ENCODE measurements around the gene SIGLECL1. TPM values are rescaled to one million over a fixed set of nuclear protein-coding genes. Genes with fewer than 3 reads are reported as not detected.

The SIGLECL1 gene
- total RNA-seq, 4 donors from 2014 or later: not detected

GRCh38 chr19:51258165-51259160 lies 7.6 kb downstream of the SIGLECL1 start:
- no peak for TF ChIP-seq POLR2AphosphoS5 (IDR thresholded peaks at IDR 0.05)
- no peak for TF ChIP-seq CTCF (IDR thresholded peaks at IDR 0.05)
- no peak for TF ChIP-seq EP300 (IDR thresholded peaks at IDR 0.05)
- Histone ChIP-seq H3K27me3 (peaks cover 41% of the 10 kb centered on the region), H3K36me3 (no peaks in the 10 kb centered on the region), H3K9me3 (peaks cover 0 to 4% (median 0%) of the 10 kb centered on the region in 3 donors), H3K4me3 (no peak overlapping the region), H3K27ac (no peak overlapping the region), H3K4me1 (no peaks in the 10 kb centered on the region)
- no peak for ATAC-seq
- 52% methylated on average over 5 to 6 of the region's 6 CpGs for WGBS, 2 donors (ENCODE audit: low coverage in 1 of 2)

GRCh38 chr19:51259348-51260245 lies 8.7 kb downstream of the SIGLECL1 start:
- TF ChIP-seq POLR2A (IDR thresholded peaks at IDR 0.05): no peak
- TF ChIP-seq CTCF (IDR thresholded peaks at IDR 0.05): peak in 1 of 4 experiments; percentile 25
- no peak for TF ChIP-seq EP300 (IDR thresholded peaks at IDR 0.05)
- TF ChIP-seq POLR2AphosphoS5 (IDR thresholded peaks at IDR 0.05): no peak
- ATAC-seq: no peak
- H3K27me3 ChIP-seq: peaks cover 45% of the 10 kb centered on the region
- no peak overlapping the region for H3K4me3 ChIP-seq
- WGBS, 2 donors (ENCODE audit: low coverage in 1 of 2): 23 to 27% methylated on average over 5 of the region's 5 CpGs
- no peaks in the 10 kb centered on the region for H3K36me3 ChIP-seq
- no peaks in the 10 kb centered on the region for H3K4me1 ChIP-seq
- H3K27ac ChIP-seq: no peak overlapping the region
- H3K9me3 ChIP-seq: peaks cover 0 to 4% (median 0%) of the 10 kb centered on the region in 3 donors

GRCh38 chr19:51263808-51264207 lies 12.9 kb downstream of the SIGLECL1 start:
- Histone ChIP-seq H3K4me3 (no peak overlapping the region), H3K27me3 (peaks cover 41% of the 10 kb centered on the region), H3K9me3 (peaks cover 0 to 4% (median 0%) of the 10 kb centered on the region in 3 donors), H3K27ac (no peak overlapping the region), H3K4me1 (no peaks in the 10 kb centered on the region), H3K36me3 (no peaks in the 10 kb centered on the region)
- 60 to 83% methylated on average over 2 to 4 of the region's 4 CpGs for WGBS, 2 donors (ENCODE audit: low coverage in 1 of 2)
- ATAC-seq: no peak
- TF ChIP-seq EP300 (IDR thresholded peaks at IDR 0.05) (no peak), POLR2AphosphoS5 (IDR thresholded peaks at IDR 0.05) (no peak), POLR2A (IDR thresholded peaks at IDR 0.05) (no peak), CTCF (IDR thresholded peaks at IDR 0.05) (no peak)

GRCh38 chr19:51271067-51271466 lies 20.2 kb downstream of the SIGLECL1 start:
- TF ChIP-seq POLR2AphosphoS5 (IDR thresholded peaks at IDR 0.05) (no peak), EP300 (IDR thresholded peaks at IDR 0.05) (no peak), CTCF (IDR thresholded peaks at IDR 0.05) (no peak), POLR2A (IDR thresholded peaks at IDR 0.05) (no peak)
- no peaks in the 10 kb centered on the region for H3K36me3 ChIP-seq
- no peak for ATAC-seq
- no peak overlapping the region for H3K4me3 ChIP-seq
- no CpG with 5 or more reads among the region's 26 CpGs for WGBS, 2 donors (ENCODE audit: low coverage in 1 of 2)
- H3K27me3 ChIP-seq: peaks cover 20% of the 10 kb centered on the region
- H3K9me3 ChIP-seq: no peaks in the 10 kb centered on the region
- no peak overlapping the region for H3K27ac ChIP-seq
- H3K4me1 ChIP-seq: no peaks in the 10 kb centered on the region

Measured in gastroesophageal sphincter (tissue), 4 donors.